HepG2 (cell line): ENCODE measurements around the gene PLD4. TPM values are rescaled to one million over a fixed set of nuclear protein-coding genes. Genes with fewer than 3 reads are reported as not detected.

ENCODE experiments used
- ATAC-seq: fragments of 200-7000 bp; cut with Tn5 transposase; 3 replicates; pipeline ENCODE4 v1.9.1; 2020; ENCODE audit warnings: mild to moderate bottlenecking, moderate library complexity
- BruUV-seq: library from RNA; stranded (reverse); fragments of 400-500 nt; replicated peaks from 2 replicates; lab custom pipeline; 2021; lab: Mats Ljungman, UMichigan
- CTCF ChIA-PET: fragments of 300-600 bp; formaldehyde crosslinking; extraction: SDS; loops from one replicate; lab custom pipeline; 2021; ENCODE audit warnings: low total read pairs, inconsistent platforms, low intra/inter-chr PET ratio; lab: Yijun Ruan, JAX
- POLR2A ChIA-PET: fragments of 350-600 bp; sonication (Branson Sonifier 250); formaldehyde crosslinking; loops from one replicate; lab custom pipeline; 2020; ENCODE audit warnings: antibody characterized with exemption, inconsistent platforms; lab: Yijun Ruan, JAX
- DNase-seq: peaks from one replicate; pipeline ENCODE4 v3.0.0-alpha.2; 2015; ENCODE audit warnings: low spot score
- FAIRE-seq: peaks from 3 replicates; lab custom pipeline; 2011; peaks lifted over from hg19 to GRCh38; lab: Jason Lieb, UNC
- H2AFZ ChIP-seq: one replicate; pipeline ENCODE4 v1.6.1; 2011; ENCODE audit warnings: low read length, inconsistent platforms
- H3K27ac ChIP-seq: fragments of 300-600 bp; 3 replicates; pipeline ENCODE4 v1.8.0; 2011; ENCODE audit warnings: mixed run types, mild to moderate bottlenecking, mixed read lengths, low read length, inconsistent platforms; ENCODE audit not compliant: insufficient read depth; ENCODE audit errors: extremely low read length
- H3K27me3 ChIP-seq, 2 experiments: fragments of 200-600 bp in 1 of 2; 2 replicates in 1 of 2; 3 replicates in 1 of 2; pipeline versions ENCODE4 v1.6.0 to v1.8.0; 2011; ENCODE audit warnings: low read length in 2 of 2, mild to moderate bottlenecking in 2 of 2, moderate library complexity in 2 of 2, inconsistent platforms in 1 of 2; ENCODE audit not compliant: insufficient read depth in 2 of 2, control insufficient read depth in 1 of 2
- H3K36me3 ChIP-seq, 2 experiments: fragments of 200-600 bp in 1 of 2; replicated peaks in 1 of 2; 2 replicates in 1 of 2; 3 replicates in 1 of 2; pipeline versions ENCODE4 v1.5.1 to v1.8.0; 2011; ENCODE audit warnings: low read length in 2 of 2, inconsistent platforms in 1 of 2; ENCODE audit not compliant: insufficient read depth in 2 of 2, control insufficient read depth in 1 of 2
- H3K4me1 ChIP-seq: 2 replicates; pipeline ENCODE4 v1.5.1; 2012; ENCODE audit warnings: low read length, inconsistent platforms; ENCODE audit not compliant: insufficient read depth
- H3K4me2 ChIP-seq: 2 replicates; pipeline ENCODE4 v1.6.0; 2011; ENCODE audit warnings: low read depth, low read length, inconsistent platforms
- H3K4me3 ChIP-seq, 3 experiments: fragments of 200-600 bp in 1 of 3; sonication (generic), shearing (Covaris generic) in 1 of 3; replicated peaks in 1 of 3; 2 replicates each; pipeline ENCODE4 v1.5.1; 2011 to 2016; ENCODE audit warnings: low read length in 3 of 3, inconsistent platforms in 2 of 3, low read depth in 2 of 3, mild to moderate bottlenecking in 2 of 3, control low read depth in 1 of 3, mixed read lengths in 1 of 3; ENCODE audit not compliant: insufficient read depth in 1 of 3
- H3K79me2 ChIP-seq: one replicate; pipeline ENCODE4 v1.6.1; 2011; ENCODE audit warnings: low read length, inconsistent platforms; ENCODE audit not compliant: insufficient read depth
- H3K9ac ChIP-seq: 2 replicates; pipeline ENCODE4 v1.6.0; 2011; ENCODE audit warnings: mild to moderate bottlenecking, low read depth, low read length, inconsistent platforms; ENCODE audit not compliant: insufficient read depth
- H3K9me3 ChIP-seq: 2 replicates; pipeline ENCODE4 v1.5.1; 2012; ENCODE audit warnings: mild to moderate bottlenecking, low read length
- H4K20me1 ChIP-seq: 2 replicates; pipeline ENCODE4 v1.6.0; 2011; ENCODE audit warnings: inconsistent platforms, mild to moderate bottlenecking, low read length, moderate library complexity; ENCODE audit not compliant: insufficient read depth
- HHEX ChIP-seq: IDR thresholded peaks from 2 replicates; pipeline ENCODE4 v1.6.1; 2016; ENCODE audit warnings: control low read depth
- REST ChIP-seq, 2 experiments: IDR thresholded peaks; 2 replicates each; pipeline ENCODE4 v1.6.1; 2011 to 2012; ENCODE audit warnings: low read length in 2 of 2, borderline replicate concordance in 1 of 2, low read depth in 1 of 2, mild to moderate bottlenecking in 1 of 2, moderate library complexity in 1 of 2
- RORA ChIP-seq: sonication (generic); formaldehyde crosslinking; IDR thresholded peaks from 2 replicates; pipeline ENCODE4 v1.5.0; 2020; ENCODE audit warnings: mild to moderate bottlenecking, missing genetic modification reagents, moderate library complexity
- WGBS: methylation state at CpG from one replicate; pipeline ENCODE4 v1.1.6; 2017; ENCODE audit warnings: low lambda C conversion rate; 5-methylcytosine and 5-hydroxymethylcytosine counted together
- in situ Hi-C: cut with HindIII; loops from 2 replicates; pipeline ENCODE4 v1.10.0; 2017; ENCODE audit warnings: low pct_unique_long_range_greater_than_20kb; ENCODE audit not compliant: extremely low pct_ligation_motif_present
- intact Hi-C: fragments of 100-400 bp; cut with micrococcal nuclease; formaldehyde crosslinking; loops from one replicate; pipeline ENCODE4 v1.10.0; 2022; ENCODE audit not compliant: unreplicated experiment
- polyA plus RNA-seq, 8 experiments: library from polyadenylated mRNA; depleted of rRNA in 3 of 8; stranded (reverse) in 7 of 8; unstranded in 1 of 8; fragments of >200 nt; fragmentation: Illumina TruSeq in 4 of 8; extraction: Trizol in 4 of 8; gene quantifications; 2 replicates each; pipeline versions ENCODE4 v1.2.1 to v1.2.3, GENCODE V29; 2011 to 2016; ENCODE audit warnings: low read depth in 4 of 8, missing spikeins in 1 of 8, mixed read lengths in 1 of 8; ENCODE audit not compliant: insufficient read depth in 1 of 8
- total RNA-seq, 5 experiments: library from RNA; depleted of rRNA; stranded (reverse); fragments of >200 nt; fragmentation: Illumina TruSeq; extraction: Trizol; gene quantifications; 2 replicates each; pipeline ENCODE4 v1.2.3, GENCODE V29; 2016; ENCODE audit warnings: low read depth in 1 of 5

PLD4 gene
- total and polyA plus RNA-seq, 2 of the 13 experiments (the other 11 are each of a cell fraction or from before 2014, with no cell fraction given): not detected

GRCh38 chr14:104899781-104900180, 24.9 kb upstream of the PLD4 start:
- no peak overlapping the region for H2AFZ ChIP-seq
- H3K4me3 ChIP-seq: no peak overlapping the region
- no peaks in the 10 kb centered on the region for H3K9me3 ChIP-seq
- no peak overlapping the region for H3K9ac ChIP-seq
- ChIA-PET CTCF (interaction anchor here (0.8 kb wide), 1 partner anchor 145 kb away, joined by 4 read pairs; no protein-coding TSS in a partner anchor), POLR2A (no interaction called here)
- FAIRE-seq: no peak
- H3K4me2 ChIP-seq: no peak overlapping the region
- no peaks in the 10 kb centered on the region for H3K36me3 ChIP-seq
- DNase-seq: no peak
- in situ Hi-C loops (no loop called here), intact Hi-C loops (no loop called here)
- no peak overlapping the region for H3K27ac ChIP-seq
- H3K4me1 ChIP-seq: peaks cover 9% of the 10 kb centered on the region; the same call in 1 of the 2 replicates
- no peaks in the 10 kb centered on the region for H4K20me1 ChIP-seq
- WGBS: 0% methylated on average over 2 of the region's 2 CpGs
- BruUV-seq: no TSS peak
- H3K27me3 ChIP-seq: peaks cover 1 to 29% of the 10 kb centered on the region in 2 experiments; a peak in 4 of 5 replicates
- no peak for ATAC-seq
- no peak for TF ChIP-seq RORA (CRISPR knock-in tag)
- TF ChIP-seq REST (IDR thresholded peaks at IDR 0.05; ENCODE audit: borderline replicate concordance in 1 of 2, low read depth in 1 of 2, low read length in 2 of 2): no peak
- TF ChIP-seq HHEX (CRISPR knock-in tag): no peak
- TF ChIP-seq, all 625 proteins: peak for 0
- no peaks in the 10 kb centered on the region for H3K79me2 ChIP-seq
